NCI-H2196 treated with DMSO at 0.1 percent for 48 hours (cell line): ENCODE measurements around the gene DCAF8.

Source experiments
- DNase-seq: peaks from one replicate; lab custom pipeline; 2025; ENCODE audit not compliant: unreplicated experiment; lab: John Stamatoyannopoulos, UW

Gene DCAF8

DNA sequence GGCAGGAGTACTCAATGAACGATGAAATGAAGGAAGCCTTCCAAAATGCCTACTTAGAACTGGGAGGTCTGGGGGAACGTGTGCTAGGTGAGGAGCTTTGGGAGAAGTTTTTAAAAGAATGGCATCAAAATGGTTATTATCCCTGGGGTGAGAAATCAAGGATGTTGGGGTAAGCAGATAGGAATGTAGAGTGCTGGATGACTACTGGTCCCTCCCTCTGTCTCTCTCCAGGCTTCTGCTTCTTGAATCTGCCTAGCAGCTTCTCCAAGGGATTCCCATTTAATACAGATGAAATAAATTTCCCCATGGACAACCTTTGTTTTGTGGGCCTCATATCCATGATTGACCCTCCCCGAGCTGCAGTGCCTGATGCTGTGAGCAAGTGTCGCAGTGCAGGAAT, 91.0 kb downstream of the DCAF8 start:
- DNase-seq, result no peak

DNA sequence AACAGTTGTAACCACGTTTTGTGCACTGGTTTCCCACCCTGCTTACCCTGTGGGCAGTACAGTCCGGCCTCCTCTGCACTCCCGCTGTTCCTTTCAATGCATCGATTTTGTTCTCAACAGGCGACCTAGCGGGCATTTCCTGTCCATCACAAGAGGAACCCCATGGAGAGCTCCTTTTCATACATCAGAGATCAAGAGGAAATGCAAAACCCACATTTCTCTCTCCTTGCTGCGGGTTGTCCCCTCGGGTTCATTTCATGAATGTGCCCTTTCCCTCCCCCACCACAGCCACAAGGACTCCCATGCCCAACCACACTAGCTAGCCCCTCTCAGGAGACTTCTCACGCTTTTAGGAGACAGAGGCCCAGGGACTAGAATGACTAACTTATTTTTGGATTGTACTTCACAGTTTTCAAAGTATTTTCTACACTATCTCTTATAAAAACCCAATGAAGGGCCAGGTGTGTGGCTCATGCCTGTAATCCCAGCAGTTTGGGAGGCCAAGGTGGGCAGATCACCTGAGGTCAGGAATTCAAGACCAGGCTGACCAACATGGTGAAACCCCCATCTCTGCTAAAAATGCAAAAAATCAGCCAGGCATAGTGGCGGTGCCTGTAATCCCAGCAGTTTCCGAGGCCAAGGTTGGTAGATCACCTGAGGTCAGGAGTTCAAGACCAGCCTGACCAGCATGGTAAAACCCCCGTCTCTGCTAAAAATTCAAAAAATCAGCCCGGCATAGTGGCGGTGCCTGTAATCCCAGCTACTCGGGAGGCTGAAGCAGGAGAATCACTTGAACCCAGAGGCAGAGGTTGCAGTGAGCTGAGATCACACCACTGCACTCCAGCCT, 92.6 kb downstream of the DCAF8 start:
- no peak for DNase-seq

DNA sequence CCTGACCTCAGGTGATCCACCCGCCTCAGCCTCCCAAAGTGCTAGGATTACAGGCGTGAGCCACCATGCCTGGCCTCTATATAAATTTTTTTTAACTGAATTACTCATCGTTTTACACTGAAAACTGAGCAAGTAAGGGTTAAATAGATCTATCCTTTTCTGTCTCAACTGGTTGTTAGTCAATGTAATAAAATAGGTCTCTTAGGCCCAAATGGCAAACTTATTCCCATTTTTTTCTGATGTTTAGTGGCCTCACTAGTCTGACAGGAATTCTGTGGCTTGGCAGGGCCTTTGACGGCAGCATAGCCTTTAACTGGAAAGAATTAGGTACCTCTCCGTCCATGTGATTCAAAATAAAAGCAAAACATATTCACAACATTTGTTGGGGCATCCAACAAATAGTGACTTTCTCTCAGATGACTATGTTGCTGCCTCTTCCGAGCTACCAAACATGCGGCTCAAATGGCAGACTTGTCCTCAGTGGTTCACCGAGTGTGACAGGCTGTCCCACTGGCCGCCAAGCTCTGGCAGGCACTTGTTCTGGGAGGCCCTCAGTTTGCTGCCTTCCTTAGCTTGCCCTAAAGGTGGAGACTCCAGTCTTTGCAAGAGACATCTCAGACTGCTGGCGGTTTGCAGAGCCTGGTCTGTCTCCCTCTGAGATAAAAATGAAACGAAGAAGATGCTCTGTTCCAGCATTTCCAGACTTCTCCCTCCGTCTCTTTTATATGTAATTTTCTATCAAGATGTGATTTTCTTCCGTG, 93.6 kb downstream of the DCAF8 start:
- no peak for DNase-seq

DNA sequence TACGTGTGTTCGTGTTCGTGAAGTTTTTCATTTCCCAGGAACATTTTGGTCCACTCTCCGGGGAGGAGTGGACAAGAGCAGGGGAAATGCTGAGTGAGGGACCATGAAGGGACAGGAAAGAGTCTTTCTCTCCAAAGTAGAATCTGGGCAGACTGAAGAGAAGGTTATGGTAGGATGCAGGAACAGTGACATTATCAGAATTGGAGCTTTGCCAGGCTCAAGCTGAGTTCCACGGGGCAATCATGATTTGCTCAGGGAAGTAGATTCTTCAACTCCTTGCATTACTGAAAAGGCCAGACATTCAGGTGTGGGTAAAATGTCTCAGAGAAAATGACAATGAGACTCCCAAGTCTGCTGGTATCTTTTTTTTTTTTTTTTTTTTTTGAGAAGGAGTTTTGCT, 94.3 kb downstream of the DCAF8 start:
- no peak for DNase-seq

DNA sequence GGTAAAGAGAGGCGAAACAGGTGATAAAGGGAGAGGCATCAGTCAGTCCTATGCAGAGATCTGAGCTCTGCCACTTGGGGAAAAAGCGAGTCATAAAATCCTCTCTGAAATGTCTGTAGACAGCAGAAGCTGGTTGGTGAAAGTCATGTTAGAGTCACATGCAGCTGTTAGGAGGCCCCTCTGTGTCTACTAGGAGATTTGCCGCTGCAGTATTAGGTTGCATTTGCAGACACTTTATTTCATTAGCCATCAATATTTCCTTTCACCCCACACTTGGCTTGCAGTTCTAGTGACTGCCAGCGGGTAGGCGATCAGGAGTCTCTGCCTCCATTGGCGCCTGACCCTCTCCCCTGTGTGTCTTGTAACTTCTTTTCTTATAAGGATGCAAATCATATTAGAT, 94.8 kb downstream of the DCAF8 start:
- no peak for DNase-seq

DNA sequence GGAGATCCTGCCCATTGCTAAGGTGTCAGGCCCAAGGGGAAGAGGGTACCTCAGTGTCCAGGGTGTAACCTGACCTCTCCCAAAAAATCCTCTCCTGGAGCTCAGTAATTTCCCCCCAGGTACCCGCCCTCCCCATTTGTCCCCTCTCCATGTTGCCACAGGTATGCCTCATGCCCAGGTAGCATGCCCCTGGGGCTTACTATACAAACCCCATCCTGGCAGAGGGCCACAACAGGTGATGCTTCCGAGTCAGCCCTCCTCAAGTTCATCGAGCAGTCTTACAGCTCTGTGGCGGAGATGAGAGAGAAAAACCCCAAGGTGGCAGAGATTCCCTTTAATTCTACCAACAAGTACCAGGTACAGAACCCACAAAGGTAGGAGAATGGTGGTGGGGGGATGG, 95.3 kb downstream of the DCAF8 start:
- no peak for DNase-seq

DNA sequence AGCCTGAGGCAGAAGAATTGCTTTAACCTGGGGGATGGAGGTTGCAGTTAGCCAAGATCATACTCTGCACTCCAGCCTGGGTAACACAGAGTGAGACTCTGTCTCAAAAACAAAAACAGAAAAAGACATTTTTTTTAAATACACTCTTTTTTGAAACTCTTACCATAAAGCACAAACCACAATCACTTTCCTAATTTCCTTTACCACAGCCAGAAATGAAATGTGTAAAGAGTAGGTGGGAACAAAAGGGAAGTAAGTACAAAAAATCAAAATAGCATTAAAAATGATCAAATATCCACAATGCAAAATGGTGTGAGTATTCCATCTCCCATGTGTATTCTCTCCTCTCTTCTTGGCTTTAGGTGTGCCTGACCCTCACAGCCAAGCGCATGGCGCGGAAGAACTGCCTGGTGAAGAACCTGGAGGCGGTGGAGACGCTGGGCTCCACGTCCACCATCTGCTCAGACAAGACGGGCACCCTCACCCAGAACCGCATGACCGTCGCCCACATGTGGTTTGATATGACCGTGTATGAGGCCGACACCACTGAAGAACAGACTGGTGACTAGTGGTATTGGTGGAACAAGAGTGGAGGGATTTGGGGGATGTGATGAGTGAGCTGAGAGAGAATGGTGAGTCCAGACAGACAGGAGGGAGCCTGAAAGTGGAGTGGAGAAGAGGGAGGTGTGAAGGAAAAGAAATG, 96.0 kb downstream of the DCAF8 start:
- no peak for DNase-seq
